MM.1S (cell line): Measurements from ENCODE around the gene ZDHHC1.

ENCODE experiments used
- DNase-seq: peaks from one replicate; pipeline ENCODE4 v3.0.0-alpha.2; 2015
- H2AFZ ChIP-seq: fragments of 300-600 bp; sonication (generic); 2 replicates; pipeline ENCODE4 v1.6.0; 2016; ENCODE audit warnings: antibody characterized with exemption, low read length
- H3F3A ChIP-seq: fragments of 300-600 bp; sonication (generic); 2 replicates; pipeline ENCODE4 v1.6.1; 2016; ENCODE audit warnings: mild to moderate bottlenecking, antibody characterized with exemption, low read length, moderate library complexity, mixed read lengths; ENCODE audit not compliant: insufficient read depth
- H3K27ac ChIP-seq: fragments of 300-600 bp; sonication (generic); 2 replicates; pipeline ENCODE4 v1.5.1; 2016; ENCODE audit warnings: mild to moderate bottlenecking, low read length
- H3K27me3 ChIP-seq: fragments of 300-600 bp; sonication (generic); replicated peaks from 2 replicates; pipeline ENCODE4 v1.6.0; 2016; ENCODE audit warnings: low read length; ENCODE audit not compliant: insufficient read depth
- H3K36me3 ChIP-seq: fragments of 300-600 bp; sonication (generic); replicated peaks from 2 replicates; pipeline ENCODE4 v1.6.1; 2016; ENCODE audit warnings: mild to moderate bottlenecking, low read length, mixed read lengths; ENCODE audit not compliant: insufficient read depth
- H3K4me1 ChIP-seq: fragments of 300-600 bp; sonication (generic); 2 replicates; pipeline ENCODE4 v1.6.1; 2016; ENCODE audit warnings: low read length, mixed read lengths
- H3K4me2 ChIP-seq: fragments of 300-600 bp; sonication (generic); 2 replicates; pipeline ENCODE4 v1.6.0; 2016; ENCODE audit warnings: low read depth, low read length
- H3K4me3 ChIP-seq: fragments of 300-600 bp; sonication (generic); 2 replicates; pipeline ENCODE4 v1.5.1; 2016; ENCODE audit warnings: low read length, mixed read lengths
- H3K79me2 ChIP-seq: fragments of 300-600 bp; sonication (generic); 2 replicates; pipeline ENCODE4 v1.6.1; 2016; ENCODE audit warnings: mixed run types, low read length, mixed read lengths
- H3K9ac ChIP-seq: fragments of 300-600 bp; sonication (generic); 2 replicates; pipeline ENCODE4 v1.6.1; 2016; ENCODE audit warnings: low read length, mixed read lengths
- H3K9me2 ChIP-seq: fragments of 300-600 bp; sonication (generic); replicated peaks from 2 replicates; pipeline ENCODE4 v1.6.1; 2016; ENCODE audit warnings: mild to moderate bottlenecking, low read length, mixed read lengths; ENCODE audit not compliant: insufficient read depth
- H3K9me3 ChIP-seq: fragments of 300-600 bp; sonication (generic); replicated peaks from 2 replicates; pipeline ENCODE4 v1.6.1; 2016; ENCODE audit warnings: mild to moderate bottlenecking, low read length, mixed read lengths; ENCODE audit not compliant: insufficient read depth
- H4K20me1 ChIP-seq: fragments of 300-600 bp; sonication (generic); 2 replicates; pipeline ENCODE4 v1.6.1; 2016; ENCODE audit warnings: mild to moderate bottlenecking, low read length, moderate library complexity, mixed read lengths; ENCODE audit not compliant: insufficient read depth
- CTCF ChIP-seq: fragments of 300-600 bp; sonication (generic); IDR thresholded peaks from 2 replicates; pipeline ENCODE4 v1.5.1; 2016; ENCODE audit warnings: antibody characterized with exemption, low read length, mixed read lengths
- EZH2 ChIP-seq: fragments of 300-600 bp; sonication (generic); optimal IDR thresholded peaks from 2 replicates; pipeline ENCODE3; 2017; ENCODE audit warnings: low read depth, mild to moderate bottlenecking, antibody characterized with exemption, low read length, mixed read lengths
- EZH2phosphoT487 ChIP-seq: fragments of 300-600 bp; sonication (generic); IDR thresholded peaks from 2 replicates; pipeline ENCODE4 v1.6.1; 2018; ENCODE audit warnings: antibody characterized with exemption, low read length

The ZDHHC1 gene

GRCh38 chr16:67432506-67432890 lies 16.2 kb upstream of the ZDHHC1 start:
- no peak overlapping the region for H3K27ac ChIP-seq
- no peaks in the 10 kb centered on the region for H4K20me1 ChIP-seq
- no peaks in the 10 kb centered on the region for H3K36me3 ChIP-seq
- no peaks in the 10 kb centered on the region for H3K9me2 ChIP-seq
- peaks cover 24% of the 10 kb centered on the region for H3K27me3 ChIP-seq
- no peak overlapping the region for H2AFZ ChIP-seq
- no peak overlapping the region for H3K4me3 ChIP-seq
- no peaks in the 10 kb centered on the region for H3K79me2 ChIP-seq
- no peak overlapping the region for H3K9ac ChIP-seq
- no peak overlapping the region for H3K4me2 ChIP-seq
- TF ChIP-seq EZH2phosphoT487 (no peak), CTCF (no peak), EZH2 (no peak)
- no peaks in the 10 kb centered on the region for H3K4me1 ChIP-seq
- H3F3A ChIP-seq, result no peaks in the 10 kb centered on the region
- no peak for DNase-seq
- no peaks in the 10 kb centered on the region for H3K9me3 ChIP-seq

DNA sequence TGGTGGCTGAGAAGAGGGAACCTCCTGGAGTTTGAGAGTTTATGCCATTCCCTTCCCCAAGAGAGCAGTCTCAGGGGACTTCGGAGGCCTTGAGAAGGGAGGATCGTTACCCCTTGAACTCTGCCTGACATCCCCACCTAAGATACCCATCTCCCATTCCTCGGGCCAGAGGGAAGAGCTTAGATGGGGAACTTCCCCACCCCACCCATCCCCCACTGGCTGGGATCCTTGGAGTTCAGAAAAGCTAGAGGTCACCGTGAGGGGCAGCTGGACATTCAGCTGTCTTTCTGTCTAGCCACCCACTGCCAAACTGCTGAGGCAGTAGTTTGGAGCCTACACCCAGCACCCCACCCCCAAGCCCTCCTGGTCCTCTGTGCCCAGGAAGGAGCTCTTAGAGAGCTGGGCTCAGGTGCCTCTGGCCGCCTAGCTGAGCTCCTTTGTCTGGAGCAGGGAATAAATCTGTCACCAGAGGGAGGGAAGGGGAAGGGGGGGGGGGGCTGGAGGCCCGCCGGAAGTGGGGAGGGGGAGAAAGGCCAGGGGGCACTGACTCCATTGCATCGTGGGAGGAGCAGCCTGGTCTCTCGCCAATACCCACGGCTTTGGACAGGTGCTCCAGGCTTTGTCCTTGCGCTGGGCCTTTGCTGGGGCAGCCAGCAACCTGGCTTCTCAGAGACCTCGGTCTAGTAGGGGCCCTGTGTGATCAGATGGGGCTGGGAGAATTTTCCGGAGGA lies 15.7 kb upstream of the ZDHHC1 start:
- no peak for DNase-seq
- Histone ChIP-seq H4K20me1 (no peaks in the 10 kb centered on the region), H3K9me2 (no peaks in the 10 kb centered on the region), H3K4me1 (no peaks in the 10 kb centered on the region), H3K36me3 (no peaks in the 10 kb centered on the region), H3K4me2 (peak overlapping the region; percentile 73; the same call in 1 of the 2 replicates), H3F3A (no peaks in the 10 kb centered on the region), H3K27me3 (peaks cover 28% of the 10 kb centered on the region), H2AFZ (no peak overlapping the region), H3K79me2 (no peaks in the 10 kb centered on the region), H3K9me3 (no peaks in the 10 kb centered on the region), H3K4me3 (peak overlapping the region; percentile 27; the same call in 1 of the 2 replicates), H3K9ac (no peak overlapping the region), H3K27ac (no peak overlapping the region)
- no peak for TF ChIP-seq EZH2phosphoT487
- no peak for TF ChIP-seq CTCF
- no peak for TF ChIP-seq EZH2

DNA sequence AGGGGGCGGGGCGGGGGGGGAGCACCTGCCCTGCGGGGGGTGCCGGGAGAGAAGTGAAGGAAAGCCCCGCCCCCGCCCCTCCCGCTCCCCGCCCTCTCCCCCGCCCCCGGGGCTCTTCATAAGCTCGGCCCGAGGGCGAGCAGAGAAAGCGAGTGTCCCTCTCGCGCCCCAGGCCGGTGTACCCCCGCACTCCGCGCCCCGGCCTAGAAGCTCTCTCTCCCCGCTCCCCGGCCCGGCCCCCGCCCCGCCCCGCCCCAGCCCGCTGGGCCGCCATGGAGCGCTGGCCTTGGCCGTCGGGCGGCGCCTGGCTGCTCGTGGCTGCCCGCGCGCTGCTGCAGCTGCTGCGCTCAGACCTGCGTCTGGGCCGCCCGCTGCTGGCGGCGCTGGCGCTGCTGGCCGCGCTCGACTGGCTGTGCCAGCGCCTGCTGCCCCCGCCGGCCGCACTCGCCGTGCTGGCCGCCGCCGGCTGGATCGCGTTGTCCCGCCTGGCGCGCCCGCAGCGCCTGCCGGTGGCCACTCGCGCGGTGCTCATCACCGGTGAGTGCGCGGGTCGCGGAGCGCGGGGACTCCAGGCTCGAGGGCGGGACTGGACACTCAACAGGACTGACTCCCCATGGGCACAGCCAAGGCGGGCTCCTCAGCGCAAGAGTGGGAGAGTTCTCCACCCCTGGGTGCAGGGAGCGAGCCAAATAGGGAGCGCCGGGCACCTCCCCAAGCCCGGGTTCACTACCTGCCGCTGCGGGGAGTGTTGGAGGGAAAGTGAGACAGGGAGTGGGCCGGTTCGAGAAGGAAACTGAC lies 14.9 kb upstream of the ZDHHC1 start, which contains the start of gene HSD11B2:
Gene HSD11B2, plus strand, starts transcription at position 145 of the 798 bp plus-strand sequence. Its CDS starts 128 bp downstream, at position 273.
- Histone ChIP-seq H3K9ac (no peak within 1 kb of the TSS), H2AFZ (peak within 1 kb of the TSS; percentile 94), H3K4me3 (peak within 1 kb of the TSS; percentile 61)

More for the DNA sequence above, 14.9 kb upstream of the ZDHHC1 start, which contains the start of gene HSD11B2:
- H3K4me2 ChIP-seq, result peak within 1 kb of the TSS; percentile 95
- H3K79me2 ChIP-seq, result no peaks in the 10 kb centered on the region
- no peaks in the 10 kb centered on the region for H3K36me3 ChIP-seq
- peak; percentile 43 for DNase-seq
- H3K4me1 ChIP-seq, result no peaks in the 10 kb centered on the region
- no peaks in the 10 kb centered on the region for H3K9me3 ChIP-seq
- H3K27me3 ChIP-seq, result peaks cover 33% of the 10 kb centered on the region
- H3K27ac ChIP-seq, result no peak within 1 kb of the TSS
- TF ChIP-seq EZH2, result no peak
- no peak for TF ChIP-seq EZH2phosphoT487
- no peak for TF ChIP-seq CTCF
- H3F3A ChIP-seq, result no peaks in the 10 kb centered on the region
- no peaks in the 10 kb centered on the region for H3K9me2 ChIP-seq
- no peaks in the 10 kb centered on the region for H4K20me1 ChIP-seq
